ENCODE data around the gene SGK1. TPM values are rescaled to one million over a fixed set of nuclear protein-coding genes. Genes with fewer than 3 reads are reported as not detected.
"Not testable (repeated sequence)": the region's sequence is repeated elsewhere in the genome, so short reads cannot be mapped to it uniquely, and the experiment has no call there.

SGK1 gene
- total and polyA plus RNA-seq, 2 donors from 2014 or later, result 142 to 324 TPM

- no peaks in the 10 kb centered on the region for H3K36me3 ChIP-seq (ENCODE audit: control insufficient read depth in 2 of 3, insufficient read depth in 3 of 3, low read length in 3 of 3)
- no peaks in the 10 kb centered on the region for H3K27me3 ChIP-seq (ENCODE audit: control insufficient read depth, insufficient read depth, low read length)
- no peak overlapping the region for H3K4me3 ChIP-seq (ENCODE audit: low read length in 3 of 3)
- intact Hi-C loops (cut with DNase I), result no loop called here
- DNase-seq, result no peak
- TF ChIP-seq CTCF (IDR thresholded peaks at IDR 0.05; ENCODE audit: borderline replicate concordance, extremely low read depth, insufficient read depth), result no peak
- no peaks in the 10 kb centered on the region for H3K4me1 ChIP-seq (ENCODE audit: control insufficient read depth in 2 of 3, insufficient read depth in 2 of 3, low read depth in 1 of 3, low read length in 3 of 3)
- no peak overlapping the region for H3K27ac ChIP-seq (ENCODE audit: low read depth in 2 of 2, low read length in 2 of 2)
- no peak overlapping the region for H3K9ac ChIP-seq (ENCODE audit: low read length in 3 of 3)
- FAIRE-seq, result no peak
- no peaks in the 10 kb centered on the region for H3K9me3 ChIP-seq (ENCODE audit: control insufficient read depth in 2 of 3, insufficient read depth in 1 of 3, low read length in 3 of 3)
Measured at GRCh38 chr6:134307870-134308269, 10.0 kb downstream of the SGK1 start.

GRCh38 chr6:134307075-134307474 lies 10.8 kb downstream of the SGK1 start:
- Histone ChIP-seq H3K36me3 (ENCODE audit: control insufficient read depth in 2 of 3, insufficient read depth in 3 of 3, low read length in 3 of 3) (no peaks in the 10 kb centered on the region), H3K9me3 (ENCODE audit: control insufficient read depth in 2 of 3, insufficient read depth in 1 of 3, low read length in 3 of 3) (no peaks in the 10 kb centered on the region), H3K4me3 (ENCODE audit: low read length in 3 of 3) (no peak overlapping the region), H3K27me3 (ENCODE audit: control insufficient read depth, insufficient read depth, low read length) (no peaks in the 10 kb centered on the region), H3K9ac (ENCODE audit: low read length in 3 of 3) (no peak overlapping the region), H3K27ac (ENCODE audit: low read depth in 2 of 2, low read length in 2 of 2) (no peak overlapping the region), H3K4me1 (ENCODE audit: control insufficient read depth in 2 of 3, insufficient read depth in 2 of 3, low read depth in 1 of 3, low read length in 3 of 3) (no peaks in the 10 kb centered on the region)
- no peak for DNase-seq
- no peak for FAIRE-seq
- no peak for TF ChIP-seq CTCF (IDR thresholded peaks at IDR 0.05; ENCODE audit: borderline replicate concordance, extremely low read depth, insufficient read depth)
- intact Hi-C loops (cut with DNase I), result no loop called here

- H3K27ac ChIP-seq (ENCODE audit: low read depth in 2 of 2, low read length in 2 of 2); H3K36me3 ChIP-seq (ENCODE audit: control insufficient read depth in 2 of 3, insufficient read depth in 3 of 3, low read length in 3 of 3); H3K4me1 ChIP-seq (ENCODE audit: control insufficient read depth in 2 of 3, insufficient read depth in 2 of 3, low read depth in 1 of 3, low read length in 3 of 3); FAIRE-seq; H3K9ac ChIP-seq (ENCODE audit: low read length in 3 of 3); H3K9me3 ChIP-seq (ENCODE audit: control insufficient read depth in 2 of 3, insufficient read depth in 1 of 3, low read length in 3 of 3); DNase-seq; H3K27me3 ChIP-seq (ENCODE audit: control insufficient read depth, insufficient read depth, low read length); H3K4me3 ChIP-seq (ENCODE audit: low read length in 3 of 3); intact Hi-C loops (cut with DNase I): not testable (repeated sequence)
Measured at GRCh38 chr6:134304381-134304780, 13.5 kb downstream of the SGK1 start.

- no peak for DNase-seq
- no peaks in the 10 kb centered on the region for H3K9me3 ChIP-seq (ENCODE audit: control insufficient read depth in 2 of 3, insufficient read depth in 1 of 3, low read length in 3 of 3)
- H3K4me1 ChIP-seq (ENCODE audit: control insufficient read depth in 2 of 3, insufficient read depth in 2 of 3, low read depth in 1 of 3, low read length in 3 of 3), result peaks cover 0 to 3% (median 0%) of the 10 kb centered on the region in 3 donors
- no peak overlapping the region for H3K4me3 ChIP-seq (ENCODE audit: low read length in 3 of 3)
- FAIRE-seq, result no peak
- no peak for TF ChIP-seq CTCF (IDR thresholded peaks at IDR 0.05; ENCODE audit: borderline replicate concordance, extremely low read depth, insufficient read depth)
- no peak overlapping the region for H3K9ac ChIP-seq (ENCODE audit: low read length in 3 of 3)
- H3K27ac ChIP-seq (ENCODE audit: low read depth in 2 of 2, low read length in 2 of 2), result no peak overlapping the region
- H3K27me3 ChIP-seq (ENCODE audit: control insufficient read depth, insufficient read depth, low read length), result no peaks in the 10 kb centered on the region
- H3K36me3 ChIP-seq (ENCODE audit: control insufficient read depth in 2 of 3, insufficient read depth in 3 of 3, low read length in 3 of 3), result no peaks in the 10 kb centered on the region
- intact Hi-C loops (cut with DNase I), result no loop called here
Measured at GRCh38 chr6:134303891-134304290, 14.0 kb downstream of the SGK1 start.

Measured in kidney (tissue), 14 donors.